IgD-negative memory B cell (primary cell): ENCODE results near the gene ATP1B1. TPM values are rescaled to one million over a fixed set of nuclear protein-coding genes. Genes with fewer than 3 reads are reported as not detected.

Experiments used
- H3K27ac Mint-ChIP-seq, 3 donors: one replicate each; pipeline ENCODE4 v1.8.0; 2020 to 2022; ENCODE audit warnings: mild to moderate bottlenecking in 3 of 3, mixed read lengths in 3 of 3, moderate library complexity in 1 of 3
- H3K27me3 Mint-ChIP-seq: one replicate; pipeline ENCODE4 v1.8.0; 2021; ENCODE audit warnings: mixed read lengths
- H3K36me3 Mint-ChIP-seq: one replicate; pipeline ENCODE4 v1.8.0; 2020; ENCODE audit warnings: mild to moderate bottlenecking, mixed read lengths
- H3K4me1 Mint-ChIP-seq, 3 donors: one replicate each; pipeline ENCODE4 v1.8.0; 2020 to 2022; ENCODE audit warnings: mixed read lengths in 3 of 3, mild to moderate bottlenecking in 1 of 3
- H3K4me3 Mint-ChIP-seq, 4 donors: one replicate each; pipeline ENCODE4 v1.8.0; 2020 to 2022; ENCODE audit warnings: mild to moderate bottlenecking in 4 of 4, mixed read lengths in 4 of 4, moderate library complexity in 3 of 4
- H3K9me3 Mint-ChIP-seq, 3 donors: one replicate each; pipeline ENCODE4 v1.8.0; 2020 to 2021; ENCODE audit warnings: mixed read lengths in 3 of 3, mild to moderate bottlenecking in 1 of 3
- polyA plus RNA-seq: library from polyadenylated mRNA; unstranded; fragments of 300-500 nt; fragmentation: Illumina TruSeq; gene quantifications from one replicate; pipeline ENCODE4 v1.2.3, GENCODE V29; 2021

Gene ATP1B1
- polyA plus RNA-seq, 1 donor from 2014 or later = 2.2 TPM

DNA sequence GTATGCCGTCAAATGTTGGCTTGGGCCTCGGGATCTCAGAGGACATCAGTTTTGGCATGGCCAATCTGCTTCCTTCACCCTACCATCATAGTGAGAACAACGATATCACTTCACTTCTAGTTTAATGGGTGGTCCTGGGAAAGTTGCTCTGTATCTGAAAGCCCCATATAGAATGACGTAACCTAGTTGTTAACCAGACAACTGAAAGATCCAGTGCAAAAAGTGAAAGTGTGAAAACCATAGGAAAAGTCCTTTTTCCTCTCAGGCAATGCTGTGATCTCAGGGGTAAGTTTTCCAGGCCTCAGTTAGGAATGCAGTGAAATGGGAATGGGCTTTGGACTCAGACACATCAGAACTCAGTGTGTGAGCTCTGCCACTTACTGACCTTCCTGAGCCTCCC lies 18.6 kb upstream of the ATP1B1 start:
- Mint-ChIP-seq H3K4me3 (no peak overlapping the region), H3K27ac (peak overlapping the region in 1 of 3 donors; percentile 26), H3K27me3 (peaks cover 3% of the 10 kb centered on the region), H3K36me3 (peaks cover 3% of the 10 kb centered on the region), H3K4me1 (peaks cover 8 to 25% (median 22%) of the 10 kb centered on the region in 3 donors), H3K9me3 (no peaks in the 10 kb centered on the region)

DNA sequence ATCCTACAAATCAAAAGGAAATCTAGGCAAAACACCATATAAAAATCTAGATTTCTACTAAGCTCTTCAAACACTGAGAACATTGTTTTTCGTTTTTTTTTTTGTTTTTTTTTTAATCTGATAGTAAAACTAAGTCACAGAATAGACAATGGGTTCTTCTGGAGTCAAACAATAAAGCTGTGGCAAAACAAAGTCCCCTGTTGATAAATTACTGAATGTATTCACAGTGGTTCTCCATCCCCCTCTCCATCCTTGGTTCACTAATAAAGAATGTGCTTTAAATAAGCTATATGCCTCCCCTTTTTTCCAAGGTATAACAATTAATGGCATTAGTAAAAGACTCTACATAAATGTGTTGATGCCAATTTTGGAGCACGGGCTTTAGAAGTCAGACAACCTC lies 16.7 kb upstream of the ATP1B1 start:
- H3K36me3 Mint-ChIP-seq = no peaks in the 10 kb centered on the region
- peaks cover 6% of the 10 kb centered on the region for H3K27me3 Mint-ChIP-seq
- H3K4me1 Mint-ChIP-seq = peaks cover 8 to 25% (median 22%) of the 10 kb centered on the region in 3 donors
- no peak overlapping the region for H3K4me3 Mint-ChIP-seq
- H3K27ac Mint-ChIP-seq = no peak overlapping the region
- H3K9me3 Mint-ChIP-seq = no peaks in the 10 kb centered on the region

DNA sequence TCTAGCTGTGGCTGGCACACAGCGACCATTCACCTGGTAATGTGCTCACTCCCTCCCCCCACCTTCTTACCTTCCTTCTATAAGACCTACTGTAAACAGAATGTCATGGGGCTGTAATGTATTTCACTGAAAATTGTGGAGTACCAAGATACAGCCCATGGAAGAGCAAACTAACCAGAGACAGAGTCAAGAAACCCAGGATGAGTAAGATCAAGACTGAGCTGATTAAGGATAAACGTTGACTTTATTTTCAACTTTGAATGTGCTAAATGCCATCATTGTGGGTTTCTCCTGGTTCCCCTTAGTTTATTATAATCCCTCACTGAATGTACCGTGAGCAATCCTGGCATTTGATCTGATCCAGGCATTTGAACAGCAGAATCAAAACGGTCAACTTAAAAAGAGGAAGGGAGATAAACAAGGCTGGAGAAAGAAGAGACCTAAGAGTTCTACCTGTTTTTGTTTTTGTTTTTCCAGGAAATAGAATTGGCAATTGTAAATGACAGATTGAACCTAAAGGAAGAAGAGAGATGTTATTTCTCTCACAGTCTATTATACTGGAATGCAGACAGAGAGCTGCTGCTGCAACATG lies 16.1 kb upstream of the ATP1B1 start:
- Mint-ChIP-seq H3K4me3 (peak overlapping the region in 1 of 4 donors; percentile 55), H3K9me3 (no peaks in the 10 kb centered on the region), H3K36me3 (no peaks in the 10 kb centered on the region), H3K27me3 (peaks cover 6% of the 10 kb centered on the region), H3K27ac (no peak overlapping the region), H3K4me1 (peaks cover 8 to 25% (median 22%) of the 10 kb centered on the region in 3 donors)

DNA sequence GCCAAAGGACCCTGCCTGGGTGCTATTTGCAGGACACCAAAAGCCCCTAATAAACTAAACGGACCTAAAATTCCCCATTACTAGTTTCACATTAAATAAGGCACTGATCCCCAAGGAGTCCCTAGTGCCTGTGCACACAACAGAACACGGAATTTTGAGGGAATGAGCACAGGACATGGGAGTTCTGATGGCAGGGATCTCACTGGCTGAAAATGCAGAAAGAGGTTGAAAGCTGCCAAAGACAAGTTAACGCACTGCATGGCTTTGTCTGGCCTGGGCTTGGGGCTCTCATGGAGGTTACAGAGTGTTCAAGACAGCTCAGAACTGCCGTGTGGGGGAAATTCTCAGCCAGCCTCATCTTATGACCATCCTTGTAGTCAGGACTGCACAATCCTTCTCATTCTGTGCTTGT lies 15.6 kb upstream of the ATP1B1 start:
- no peaks in the 10 kb centered on the region for H3K36me3 Mint-ChIP-seq
- H3K27ac Mint-ChIP-seq = no peak overlapping the region
- H3K27me3 Mint-ChIP-seq = peaks cover 6% of the 10 kb centered on the region
- no peaks in the 10 kb centered on the region for H3K9me3 Mint-ChIP-seq
- H3K4me1 Mint-ChIP-seq = peaks cover 8 to 25% (median 24%) of the 10 kb centered on the region in 3 donors
- no peak overlapping the region for H3K4me3 Mint-ChIP-seq

DNA sequence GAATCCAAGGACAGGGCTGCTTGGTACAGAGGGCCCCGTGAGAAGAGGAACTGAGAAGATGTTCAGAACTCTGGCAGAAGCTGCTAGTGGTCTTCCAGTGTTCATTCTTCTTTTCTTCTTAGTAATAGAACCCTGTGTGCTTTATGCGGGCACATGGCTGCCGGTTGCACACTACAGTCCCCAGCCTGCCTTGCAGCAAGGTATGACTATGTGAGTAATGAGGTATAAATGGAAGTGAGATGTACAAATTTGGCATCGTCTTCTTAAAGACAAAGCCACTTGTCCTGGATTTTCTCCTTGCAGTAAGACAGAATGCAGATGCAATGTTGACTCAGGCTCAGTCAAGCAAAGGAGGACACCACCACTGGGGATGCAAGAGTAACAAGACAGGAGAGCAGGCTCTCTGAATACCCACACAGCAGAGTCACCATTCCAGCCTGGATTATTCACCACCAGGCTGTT lies 15.0 kb upstream of the ATP1B1 start:
- H3K36me3 Mint-ChIP-seq = no peaks in the 10 kb centered on the region
- H3K9me3 Mint-ChIP-seq = no peaks in the 10 kb centered on the region
- no peak overlapping the region for H3K4me3 Mint-ChIP-seq
- peak overlapping the region in 1 of 3 donors; percentile 24 for H3K27ac Mint-ChIP-seq
- H3K4me1 Mint-ChIP-seq = peaks cover 8 to 25% (median 24%) of the 10 kb centered on the region in 3 donors
- H3K27me3 Mint-ChIP-seq = peaks cover 6% of the 10 kb centered on the region

DNA sequence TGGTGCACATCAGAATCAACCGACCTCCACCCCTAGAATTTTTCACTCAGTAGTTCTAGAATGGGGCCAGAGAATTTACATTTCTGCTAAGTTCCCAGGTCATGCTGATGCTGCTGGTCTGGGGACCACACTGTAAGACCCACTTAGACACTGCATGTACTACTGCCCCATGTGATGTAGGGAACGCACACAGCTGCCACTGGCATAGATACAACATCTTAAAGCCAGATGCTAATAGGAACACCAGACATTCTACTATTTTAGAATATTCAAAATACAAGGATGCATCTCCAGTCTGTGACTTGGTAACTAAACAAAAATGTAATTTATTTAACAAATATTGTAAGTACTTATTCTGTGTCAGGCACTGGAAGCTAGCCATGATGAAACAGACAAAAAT lies 14.1 kb upstream of the ATP1B1 start:
- Mint-ChIP-seq H3K36me3 (no peaks in the 10 kb centered on the region), H3K4me1 (peaks cover 8 to 17% (median 16%) of the 10 kb centered on the region in 3 donors), H3K27me3 (peaks cover 4% of the 10 kb centered on the region)

DNA sequence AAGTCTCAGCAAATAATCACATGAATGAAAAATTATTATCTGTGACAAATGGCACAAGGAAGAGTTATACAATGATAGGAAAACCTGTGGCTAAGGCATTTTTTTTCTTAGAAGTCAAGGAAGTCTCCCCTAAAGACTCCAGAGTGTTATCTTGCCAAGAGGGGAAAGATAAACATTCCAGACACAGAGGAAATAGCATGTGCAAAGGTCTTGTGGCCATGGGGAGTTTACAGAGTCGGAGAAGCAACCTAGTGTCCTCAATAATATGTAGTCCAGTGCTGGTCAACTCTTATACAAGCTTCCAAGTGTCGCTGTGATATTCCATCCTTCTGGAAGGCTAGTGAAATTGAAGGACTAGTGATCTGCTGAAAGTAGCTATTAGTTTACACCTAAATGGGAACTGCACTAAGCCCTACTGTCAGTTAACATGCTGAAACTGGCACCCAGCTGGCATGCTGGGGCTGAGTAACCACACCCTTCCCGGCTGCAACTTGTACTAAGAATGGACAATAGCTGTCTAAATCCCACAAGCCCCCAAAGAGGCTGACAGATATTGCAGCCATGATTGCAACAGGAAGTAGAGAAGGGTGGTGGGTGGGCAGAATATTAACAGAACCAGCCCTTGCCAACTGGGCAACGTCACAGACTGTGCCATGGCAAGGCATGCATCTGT lies 11.5 kb upstream of the ATP1B1 start:
- H3K4me1 Mint-ChIP-seq = peaks cover 7 to 17% (median 14%) of the 10 kb centered on the region in 3 donors

More for the DNA sequence above, 14.1 kb upstream of the ATP1B1 start:
- Mint-ChIP-seq H3K27ac (no peak overlapping the region), H3K9me3 (peaks cover 0 to 4% (median 2%) of the 10 kb centered on the region in 3 donors), H3K4me3 (no peak overlapping the region)

DNA sequence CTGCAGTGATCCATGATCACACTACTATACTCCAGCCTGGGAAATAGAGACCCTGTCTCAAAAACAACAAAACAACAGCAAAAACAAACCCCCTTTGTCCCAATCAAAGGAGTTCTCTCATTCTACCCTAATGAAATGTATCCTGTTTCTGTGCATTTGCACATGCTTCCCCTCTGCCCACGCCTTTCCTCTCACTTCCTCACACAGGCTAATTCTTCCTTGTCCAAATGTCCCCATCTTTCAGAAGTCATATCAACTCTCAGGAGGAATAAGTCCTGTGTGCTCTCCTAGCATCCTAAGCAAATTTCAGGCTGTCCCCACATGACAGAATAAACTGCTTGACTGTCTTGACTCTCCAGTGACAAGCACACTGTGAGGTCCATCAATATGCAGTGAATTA lies 8.1 kb upstream of the ATP1B1 start:
- H3K27me3 Mint-ChIP-seq = peaks cover 3% of the 10 kb centered on the region
- H3K27ac Mint-ChIP-seq = no peak overlapping the region
- H3K9me3 Mint-ChIP-seq = peaks cover 0 to 4% (median 2%) of the 10 kb centered on the region in 3 donors
- no peak overlapping the region for H3K4me3 Mint-ChIP-seq
- H3K36me3 Mint-ChIP-seq = no peaks in the 10 kb centered on the region
- peaks cover 0 to 4% (median 2%) of the 10 kb centered on the region in 3 donors for H3K4me1 Mint-ChIP-seq

More for the DNA sequence above, 11.5 kb upstream of the ATP1B1 start:
- H3K4me3 Mint-ChIP-seq = no peak overlapping the region
- H3K27ac Mint-ChIP-seq = no peak overlapping the region
- H3K9me3 Mint-ChIP-seq = peaks cover 0 to 4% (median 2%) of the 10 kb centered on the region in 3 donors
- H3K27me3 Mint-ChIP-seq = peaks cover 4% of the 10 kb centered on the region
- H3K36me3 Mint-ChIP-seq = no peaks in the 10 kb centered on the region

DNA sequence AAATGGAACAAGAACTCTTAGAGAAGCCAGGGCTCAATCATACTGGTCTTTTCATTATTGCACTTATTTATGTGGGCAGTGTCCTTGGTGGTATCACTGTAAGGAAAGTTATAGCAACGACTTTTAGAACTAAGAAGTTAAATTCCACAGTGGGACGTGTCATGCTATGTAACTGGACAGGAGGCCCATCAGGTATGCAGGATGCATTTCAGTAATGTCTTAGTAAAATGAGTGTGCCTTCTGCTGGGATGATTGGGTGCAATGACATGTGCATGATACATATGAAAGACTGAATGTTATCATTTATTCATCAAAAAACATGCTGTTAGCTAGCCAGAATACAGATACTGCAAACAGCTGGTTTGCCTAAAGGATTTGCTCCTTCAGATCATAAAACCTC lies 6.9 kb upstream of the ATP1B1 start:
- Mint-ChIP-seq H3K4me1 (peaks cover 0 to 4% (median 2%) of the 10 kb centered on the region in 3 donors), H3K27me3 (no peaks in the 10 kb centered on the region), H3K4me3 (no peak overlapping the region), H3K36me3 (no peaks in the 10 kb centered on the region), H3K9me3 (peaks cover 0 to 4% (median 2%) of the 10 kb centered on the region in 3 donors), H3K27ac (no peak overlapping the region)

DNA sequence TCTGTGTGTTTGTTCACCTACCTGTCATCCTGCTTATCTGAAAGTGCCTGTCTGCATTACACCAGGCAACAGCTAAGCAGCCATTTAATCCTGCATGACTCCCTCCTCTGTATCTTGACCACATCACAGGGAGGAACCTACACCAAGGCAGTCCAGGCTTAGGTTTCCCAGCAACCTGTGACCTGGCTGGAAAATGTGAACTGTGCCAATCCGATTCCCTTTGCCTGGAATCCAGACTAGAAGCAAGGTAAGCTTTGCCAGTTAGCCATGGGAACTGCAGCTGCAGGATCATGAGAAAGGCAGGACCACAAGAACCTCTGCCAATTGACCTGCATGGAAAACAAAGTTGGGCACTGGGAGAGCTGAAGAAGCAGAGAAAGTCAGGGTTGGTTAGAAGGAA lies 6.3 kb upstream of the ATP1B1 start:
- no peaks in the 10 kb centered on the region for H3K36me3 Mint-ChIP-seq
- H3K4me3 Mint-ChIP-seq = no peak overlapping the region
- peaks cover 0 to 4% (median 2%) of the 10 kb centered on the region in 3 donors for H3K9me3 Mint-ChIP-seq
- H3K27ac Mint-ChIP-seq = no peak overlapping the region
- H3K27me3 Mint-ChIP-seq = peaks cover 4% of the 10 kb centered on the region
- peaks cover 0 to 4% (median 2%) of the 10 kb centered on the region in 3 donors for H3K4me1 Mint-ChIP-seq

DNA sequence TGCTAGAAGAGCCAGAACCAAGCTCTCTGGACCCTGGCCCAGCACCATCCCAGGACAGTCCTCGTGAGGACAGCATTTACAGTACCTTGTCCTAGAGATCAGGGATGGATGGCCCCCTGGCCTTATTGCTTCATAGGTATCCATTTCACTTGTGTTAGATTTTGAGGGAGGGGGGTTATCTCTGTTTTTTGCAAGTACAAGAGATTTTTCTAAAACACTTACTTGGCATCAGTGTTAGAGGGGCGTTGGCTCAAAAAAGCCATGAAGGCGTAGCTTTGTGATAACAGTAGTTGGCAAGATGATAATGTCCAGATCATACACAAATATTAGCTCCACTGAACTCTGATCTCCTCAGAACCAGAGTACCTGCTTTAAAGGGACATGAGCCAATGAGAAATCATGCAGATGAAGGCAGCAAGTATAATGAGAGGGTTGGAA lies 5.8 kb upstream of the ATP1B1 start:
- Mint-ChIP-seq H3K4me3 (peak overlapping the region in 1 of 4 donors; percentile 24), H3K9me3 (peaks cover 0 to 4% (median 2%) of the 10 kb centered on the region in 3 donors), H3K36me3 (no peaks in the 10 kb centered on the region), H3K4me1 (peaks cover 0 to 4% (median 0%) of the 10 kb centered on the region in 3 donors), H3K27ac (no peak overlapping the region), H3K27me3 (peaks cover 4% of the 10 kb centered on the region)

DNA sequence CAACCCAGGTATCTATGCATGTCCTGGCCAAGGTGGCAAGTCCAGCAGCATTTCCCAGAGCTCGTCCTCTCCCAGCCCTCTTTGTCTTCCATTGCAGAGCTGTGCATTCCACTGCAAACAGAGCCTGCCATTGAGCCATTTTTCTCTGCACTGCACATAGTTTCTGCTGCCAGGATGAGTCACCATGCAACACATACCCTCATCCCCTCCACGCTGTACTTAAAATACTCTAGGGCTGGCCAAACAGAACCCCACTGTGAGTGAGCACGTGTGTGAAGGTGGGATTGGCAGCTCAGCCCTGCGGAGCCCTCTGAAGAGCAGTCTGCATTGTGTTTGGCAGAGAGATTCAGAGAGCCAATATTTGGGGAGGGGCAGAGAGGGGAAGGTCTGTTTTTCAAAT lies 3.9 kb upstream of the ATP1B1 start:
- Mint-ChIP-seq H3K27ac (no peak overlapping the region), H3K36me3 (no peaks in the 10 kb centered on the region), H3K9me3 (no peaks in the 10 kb centered on the region), H3K27me3 (peaks cover 10% of the 10 kb centered on the region), H3K4me3 (peak overlapping the region in 1 of 4 donors; percentile 6), H3K4me1 (peaks cover 5 to 10% (median 5%) of the 10 kb centered on the region in 3 donors)

DNA sequence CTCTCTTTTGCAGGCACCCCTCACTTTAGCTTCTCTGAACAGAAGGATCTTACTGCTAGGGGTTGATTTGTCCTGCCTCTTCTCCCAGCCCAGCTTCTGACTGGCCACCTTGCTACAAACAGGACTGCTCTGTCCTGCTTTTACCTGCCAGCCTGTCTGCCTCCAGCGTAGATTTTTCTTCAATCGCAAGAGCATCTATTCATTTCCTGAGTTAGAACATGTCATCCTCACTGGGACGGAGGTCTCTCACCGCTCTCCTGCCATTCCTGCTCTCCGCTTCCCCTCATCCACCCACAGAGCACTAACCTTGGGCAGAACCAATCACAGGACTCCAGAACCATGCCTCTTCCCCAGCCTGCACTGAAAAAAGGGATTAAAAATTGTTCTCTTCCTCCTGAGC lies 3.5 kb upstream of the ATP1B1 start:
- peaks cover 12% of the 10 kb centered on the region for H3K27me3 Mint-ChIP-seq

DNA sequence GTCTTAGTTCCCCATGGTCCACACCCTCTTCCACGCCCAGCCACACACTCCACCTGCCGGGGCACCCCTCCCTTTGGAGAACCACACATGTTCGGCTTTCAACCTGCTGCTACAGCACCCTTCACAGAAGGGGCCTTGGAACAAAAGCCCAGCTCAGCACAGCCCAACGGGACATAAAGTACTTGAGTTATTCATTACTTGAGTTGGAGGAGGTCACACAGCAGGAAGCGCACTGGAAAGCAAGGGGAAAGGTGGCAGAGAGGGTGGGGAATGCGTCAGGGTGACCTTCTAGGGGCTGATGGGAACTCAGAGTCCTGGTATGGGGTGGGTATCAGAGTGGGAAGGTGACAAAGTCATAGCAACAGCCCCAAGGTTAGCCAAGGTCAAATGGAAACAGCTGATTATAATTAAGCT lies 3.0 kb upstream of the ATP1B1 start:
- H3K9me3 Mint-ChIP-seq = no peaks in the 10 kb centered on the region

More for the DNA sequence above, 3.5 kb upstream of the ATP1B1 start:
- Mint-ChIP-seq H3K4me1 (peaks cover 5 to 14% (median 5%) of the 10 kb centered on the region in 3 donors), H3K36me3 (no peaks in the 10 kb centered on the region), H3K9me3 (no peaks in the 10 kb centered on the region), H3K27ac (no peak overlapping the region), H3K4me3 (no peak overlapping the region)

DNA sequence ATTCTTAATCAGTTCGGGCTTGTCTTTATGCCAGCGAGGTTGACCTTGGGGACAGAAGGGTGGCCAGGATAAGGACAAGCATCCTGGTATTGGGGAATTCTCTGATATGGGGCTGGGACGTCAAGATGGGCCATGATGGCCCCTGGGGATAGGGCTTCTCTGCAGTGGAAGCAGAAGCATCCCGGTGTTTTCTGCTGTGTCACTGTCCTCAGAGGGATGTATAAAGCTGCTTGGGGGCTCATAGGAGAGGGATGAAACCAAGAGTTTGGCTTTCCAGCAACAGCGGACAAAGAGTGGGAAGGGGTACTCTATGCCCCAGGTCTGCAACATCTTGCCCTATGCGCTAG lies 1.4 kb upstream of the ATP1B1 start:
- Mint-ChIP-seq H3K27me3 (peaks cover 16% of the 10 kb centered on the region), H3K9me3 (no peaks in the 10 kb centered on the region), H3K36me3 (no peaks in the 10 kb centered on the region), H3K4me3 (peak overlapping the region in 3 of 4 donors; percentile 82 to 86 (median 86)), H3K4me1 (peaks cover 9 to 13% (median 10%) of the 10 kb centered on the region in 3 donors), H3K27ac (peak overlapping the region in 1 of 3 donors; percentile 55)

More for the DNA sequence above, 3.0 kb upstream of the ATP1B1 start:
- H3K4me3 Mint-ChIP-seq = no peak overlapping the region
- H3K4me1 Mint-ChIP-seq = peaks cover 5 to 15% (median 7%) of the 10 kb centered on the region in 3 donors
- peaks cover 12% of the 10 kb centered on the region for H3K27me3 Mint-ChIP-seq
- H3K36me3 Mint-ChIP-seq = no peaks in the 10 kb centered on the region
- H3K27ac Mint-ChIP-seq = no peak overlapping the region
